Measurements from ENCODE around the gene CCDC3.
"Not testable (repeated sequence)": the region's sequence is repeated elsewhere in the genome, so short reads cannot be mapped to it uniquely, and the experiment has no call there.

CCDC3 gene

DNA sequence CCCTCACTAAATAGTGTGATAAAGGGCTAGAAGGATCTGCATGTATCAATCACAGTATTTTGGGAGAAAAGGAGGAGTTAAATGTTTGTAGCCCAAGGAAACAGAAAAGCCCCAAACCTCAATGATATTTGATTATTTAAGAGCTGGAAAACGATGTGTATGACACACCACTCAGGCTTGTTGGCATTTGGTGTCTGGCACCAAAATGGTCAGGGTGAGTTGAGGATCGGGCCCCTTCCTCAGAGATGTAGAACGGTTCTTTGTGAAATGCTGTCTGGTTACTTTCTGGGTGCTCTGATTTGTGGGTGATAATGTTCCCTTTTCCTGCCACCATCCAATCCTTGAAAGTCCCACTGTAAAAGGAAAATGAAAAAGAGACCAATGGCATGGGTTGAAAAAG, 113.7 kb downstream of the CCDC3 start:
- DNase-seq (ENCODE audit: low spot score) = no peak

DNA sequence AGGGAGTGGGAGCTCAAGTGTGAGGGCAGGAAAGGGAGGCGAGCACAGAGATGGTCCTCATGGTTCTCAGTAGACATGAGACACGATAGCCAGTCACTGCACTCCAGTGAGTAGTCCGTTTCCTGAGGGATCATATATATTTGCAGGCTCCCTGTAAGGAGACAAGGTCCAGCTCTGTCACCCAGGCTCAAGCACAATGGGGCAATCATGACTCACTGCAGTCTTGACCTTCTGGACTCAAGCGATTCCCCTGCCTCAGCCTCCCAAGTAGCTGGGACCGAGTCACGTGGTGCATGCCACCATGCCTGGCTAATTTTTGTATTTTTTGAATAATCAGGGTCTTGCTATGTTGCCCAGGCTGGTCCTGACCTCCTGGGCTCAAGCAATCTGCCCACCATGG, 116.7 kb downstream of the CCDC3 start:
- no peak for DNase-seq (ENCODE audit: low spot score)

DNA sequence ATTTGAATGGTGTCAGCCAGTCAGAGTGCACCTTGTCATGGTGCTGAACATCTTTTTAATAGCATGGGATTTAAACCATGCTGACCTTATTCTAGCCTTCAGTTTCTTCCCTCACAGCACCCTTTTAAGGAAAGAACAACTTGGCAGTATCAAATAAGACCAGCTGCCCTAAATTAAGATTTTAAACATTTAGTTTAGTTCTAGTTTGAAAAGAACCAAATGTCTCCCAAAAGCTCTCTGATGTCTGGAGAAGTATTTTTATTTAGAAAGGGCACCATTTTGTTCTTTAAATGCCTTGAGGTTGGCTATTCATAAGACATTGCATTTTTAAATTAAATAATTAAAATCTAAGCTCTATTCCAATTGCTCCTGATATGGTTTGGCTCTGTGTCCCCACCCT, 121.1 kb downstream of the CCDC3 start:
- DNase-seq (ENCODE audit: low spot score) = no peak

DNA sequence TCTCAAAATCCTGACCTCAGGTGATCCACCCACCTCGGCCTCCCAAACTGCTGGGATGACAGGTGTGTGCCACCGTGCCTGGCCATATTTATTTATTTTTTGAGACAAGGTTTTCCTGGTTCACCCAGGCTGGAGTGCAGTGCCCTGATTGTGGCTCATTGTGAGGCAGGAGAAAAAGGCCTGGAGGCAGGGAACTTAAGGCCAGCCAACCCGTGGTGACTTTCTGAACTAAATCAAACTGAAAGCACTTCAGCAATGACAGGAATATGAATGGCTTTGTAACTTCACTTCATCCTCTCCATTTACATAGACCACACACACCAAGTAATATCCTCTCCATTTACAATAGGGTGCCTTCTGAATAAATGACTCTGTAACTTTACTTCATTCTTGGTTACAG, 124.4 kb downstream of the CCDC3 start:
- no peak for DNase-seq (ENCODE audit: low spot score)

DNA sequence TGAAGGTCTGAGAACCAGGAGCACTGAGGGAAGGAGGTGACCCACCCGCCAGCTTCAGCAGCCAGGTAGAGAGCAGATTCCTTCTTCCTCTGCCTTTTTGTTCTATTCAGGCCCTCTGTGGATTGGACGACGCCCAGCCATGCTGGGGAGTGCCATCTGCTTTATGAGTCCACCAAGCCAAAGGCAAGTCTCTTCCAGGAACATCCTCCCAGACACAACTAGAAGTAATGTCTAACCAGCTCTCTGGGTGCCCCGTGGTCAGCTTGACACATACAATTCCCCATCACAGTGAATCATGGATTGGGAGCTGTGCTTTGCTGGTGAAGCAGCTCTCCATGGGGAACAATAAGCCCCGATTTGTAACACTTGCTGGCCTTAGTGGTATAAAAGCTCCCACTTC, 125.2 kb downstream of the CCDC3 start:
- DNase-seq (ENCODE audit: low spot score) = no peak

DNA sequence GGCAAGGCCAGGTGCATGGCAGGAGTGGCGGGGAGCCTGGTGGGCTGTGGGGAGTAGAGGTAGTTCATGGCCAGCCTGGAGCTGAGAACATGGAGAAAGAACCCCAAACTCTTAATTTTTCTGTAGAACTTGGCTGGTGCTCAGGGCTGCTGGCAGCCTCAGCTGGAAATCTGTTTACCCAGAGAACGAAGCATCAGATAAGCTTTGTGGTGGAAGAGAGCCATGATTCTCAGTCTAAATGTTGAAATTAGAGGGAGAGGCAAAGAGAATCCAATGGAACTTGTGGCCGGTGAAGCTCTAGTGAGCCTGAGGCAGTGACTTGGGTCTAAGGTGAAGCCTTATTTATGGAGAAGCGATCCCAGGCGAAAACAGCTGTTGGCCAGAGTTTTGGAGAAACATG, 126.4 kb downstream of the CCDC3 start:
- DNase-seq (ENCODE audit: low spot score) = no peak

DNA sequence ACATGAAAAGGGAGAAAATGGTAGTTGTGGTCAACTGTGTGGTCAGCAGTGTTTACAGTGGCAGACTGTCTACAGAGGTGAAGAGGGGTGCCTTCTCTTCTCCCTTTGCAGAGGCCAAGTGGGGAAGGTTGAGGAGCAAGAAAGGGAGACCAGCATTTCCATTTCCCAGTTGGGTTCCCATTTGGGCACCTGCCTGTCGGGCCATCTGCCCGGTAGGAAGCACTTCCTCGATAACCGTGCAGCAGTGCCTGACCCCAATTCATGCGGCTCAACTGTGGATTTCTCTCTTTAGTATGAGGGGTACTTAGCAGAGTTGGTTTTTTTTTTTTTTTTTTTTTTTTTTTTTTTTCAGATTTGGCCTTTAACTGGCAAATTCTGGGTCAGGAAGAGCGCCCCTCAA, 127.0 kb downstream of the CCDC3 start:
- DNase-seq (ENCODE audit: low spot score) = no peak

DNA sequence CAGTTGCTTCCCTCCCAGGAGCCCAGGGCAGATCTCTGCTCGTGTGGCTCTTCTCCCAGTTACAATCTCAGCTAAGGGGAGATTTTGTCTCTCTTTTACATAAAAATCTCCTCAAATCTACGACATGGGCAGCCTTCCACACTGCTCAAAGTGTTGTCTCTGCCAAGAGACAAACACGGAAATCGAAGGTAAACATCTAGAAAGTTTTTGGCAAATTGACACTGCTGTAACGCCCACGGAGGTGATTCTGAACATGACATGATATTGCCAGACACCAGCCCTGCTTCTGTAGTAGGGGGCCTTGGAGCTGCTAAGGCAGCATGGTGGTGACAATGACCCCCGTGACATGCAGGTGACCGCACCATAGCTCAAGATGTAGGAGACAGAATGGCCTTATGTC, 128.3 kb downstream of the CCDC3 start:
- no peak for DNase-seq (ENCODE audit: low spot score)

DNA sequence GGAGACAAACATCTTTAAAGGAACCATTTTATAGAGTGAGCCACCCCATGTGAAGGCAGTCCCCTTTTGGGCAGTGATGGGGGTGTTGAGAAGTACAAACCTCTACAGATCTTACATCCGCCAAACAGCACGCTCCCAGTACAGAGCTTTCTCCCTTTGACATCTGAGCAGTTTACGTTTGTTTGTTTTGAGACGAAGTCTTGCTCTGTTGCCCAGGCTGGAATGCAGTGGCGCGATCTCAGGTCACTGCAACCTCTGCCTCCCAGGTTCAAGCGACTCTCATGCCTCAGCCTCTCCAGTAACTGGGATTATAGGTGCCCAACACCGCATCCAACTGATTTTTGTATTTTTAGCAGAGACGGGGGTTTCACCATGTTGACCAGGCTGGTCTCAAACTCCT, 128.9 kb downstream of the CCDC3 start:
- DNase-seq (ENCODE audit: low spot score) = no peak

DNA sequence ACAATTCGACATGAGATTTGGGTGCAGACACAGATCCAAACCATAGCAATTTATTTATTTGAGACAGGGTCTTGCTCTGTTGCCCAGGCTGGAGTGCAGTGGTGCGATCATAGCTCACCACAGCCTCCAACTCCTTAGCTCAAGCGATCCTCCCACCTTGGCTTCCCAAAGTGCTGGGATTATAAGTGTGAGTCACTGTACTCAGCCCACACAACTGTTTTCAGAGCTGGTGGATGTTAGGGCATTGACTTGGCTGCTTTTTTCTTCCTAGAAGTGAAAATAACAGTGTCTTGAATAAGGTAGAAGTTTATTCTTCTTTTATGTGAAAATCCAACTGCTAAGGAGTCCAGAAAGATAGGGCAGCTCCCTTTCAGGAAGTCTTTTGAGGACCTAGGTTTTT, 132.1 kb downstream of the CCDC3 start:
- no peak for DNase-seq (ENCODE audit: low spot score)

DNA sequence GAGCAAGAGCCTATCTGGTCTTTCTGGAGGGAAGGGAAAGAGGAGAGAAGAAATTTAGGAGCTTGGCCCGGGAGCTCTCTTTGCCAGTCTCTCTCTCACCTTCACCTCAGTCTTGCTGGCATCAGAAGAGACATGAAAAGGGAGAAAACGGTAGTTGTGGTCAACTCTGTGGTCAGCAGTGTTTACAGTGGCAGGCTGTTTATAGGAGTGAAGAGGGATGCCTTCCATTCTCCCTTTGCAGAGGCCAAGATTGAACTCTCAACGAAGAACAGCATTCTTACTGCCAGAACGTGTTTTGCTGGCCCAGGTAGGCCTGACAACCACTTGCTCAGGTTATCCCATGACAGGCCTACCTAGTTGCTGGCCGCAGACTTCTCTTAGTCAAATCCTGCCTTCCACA, 133.3 kb downstream of the CCDC3 start:
- no peak for DNase-seq (ENCODE audit: low spot score)

DNA sequence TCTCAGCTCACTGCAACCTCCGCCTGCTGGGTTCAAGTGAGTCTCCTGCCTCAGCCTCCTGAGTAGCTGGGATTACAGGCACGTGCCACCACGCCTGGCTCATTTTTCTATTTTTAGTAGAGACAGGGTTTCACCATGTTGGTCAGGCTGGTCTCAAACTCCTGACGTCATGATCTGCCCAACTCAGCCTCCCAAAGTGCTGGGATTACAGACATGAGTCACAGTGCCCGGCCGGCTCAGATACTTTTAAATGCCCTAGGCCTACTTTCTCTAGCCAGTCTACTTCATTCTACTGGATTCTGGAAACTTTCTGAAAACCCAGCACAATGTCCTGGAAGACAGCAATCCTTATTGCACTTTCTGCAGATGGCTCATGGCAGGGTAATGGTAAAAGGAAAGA, 136.0 kb downstream of the CCDC3 start:
- DNase-seq (ENCODE audit: low spot score) = not testable (repeated sequence)

DNA sequence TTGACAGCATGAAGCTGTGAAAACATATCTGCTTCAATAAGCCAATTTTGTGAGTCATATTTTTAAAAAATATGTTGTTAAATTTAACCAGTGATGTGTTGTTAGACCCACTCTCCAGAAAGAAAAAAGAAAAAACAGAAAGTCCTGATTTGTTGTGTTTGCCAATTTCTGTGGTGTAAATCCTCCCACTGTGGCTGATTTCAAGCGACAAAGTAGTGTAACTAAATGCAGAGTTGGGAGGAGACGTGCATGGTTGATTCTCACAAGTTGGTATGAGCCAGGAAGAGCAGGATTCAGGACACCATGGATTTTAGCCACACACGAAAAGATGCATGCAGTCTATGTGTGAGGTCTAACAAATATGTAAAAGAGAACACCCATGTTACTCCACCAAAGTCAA, 139.1 kb downstream of the CCDC3 start:
- DNase-seq (ENCODE audit: low spot score) = no peak

DNA sequence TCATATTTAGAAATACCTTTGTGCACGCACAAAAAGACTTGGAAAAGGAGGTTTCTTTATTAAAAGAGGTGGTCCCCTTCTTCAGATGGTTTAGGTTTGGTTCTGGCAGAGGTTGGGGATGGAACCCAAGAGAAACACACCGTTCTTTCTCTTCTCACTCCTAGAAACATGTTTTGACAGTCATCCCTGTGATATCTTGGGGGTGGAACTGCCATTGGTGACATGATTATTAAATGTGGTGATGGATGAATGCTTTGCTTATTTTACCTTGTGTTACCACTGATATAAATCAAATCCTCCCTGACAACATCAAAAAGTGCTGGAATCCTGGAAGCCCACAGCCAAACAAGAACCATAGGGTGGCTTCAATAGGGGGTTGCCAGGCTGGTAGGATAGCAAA, 146.5 kb downstream of the CCDC3 start:
- DNase-seq (ENCODE audit: low spot score) = no peak

DNA sequence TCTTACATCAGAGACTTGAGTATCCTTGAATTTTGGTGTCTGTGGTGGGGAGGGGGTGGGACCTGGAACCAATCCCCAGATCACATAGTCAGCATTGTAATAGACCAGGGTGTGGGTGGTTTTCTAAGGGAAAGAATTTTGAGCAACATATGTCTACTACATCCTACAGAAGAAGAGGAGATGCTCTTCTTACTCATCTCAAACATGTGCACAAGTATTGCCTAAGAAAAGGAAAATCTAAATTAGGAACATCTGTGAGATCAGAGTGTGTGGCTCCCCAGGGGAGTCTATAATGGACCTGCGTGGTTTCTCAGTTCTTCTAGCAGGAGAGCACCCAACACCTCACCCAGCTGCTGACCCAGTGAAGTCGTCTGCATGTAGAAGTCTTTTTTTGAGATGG, 148.8 kb downstream of the CCDC3 start:
- DNase-seq (ENCODE audit: low spot score) = no peak

DNA sequence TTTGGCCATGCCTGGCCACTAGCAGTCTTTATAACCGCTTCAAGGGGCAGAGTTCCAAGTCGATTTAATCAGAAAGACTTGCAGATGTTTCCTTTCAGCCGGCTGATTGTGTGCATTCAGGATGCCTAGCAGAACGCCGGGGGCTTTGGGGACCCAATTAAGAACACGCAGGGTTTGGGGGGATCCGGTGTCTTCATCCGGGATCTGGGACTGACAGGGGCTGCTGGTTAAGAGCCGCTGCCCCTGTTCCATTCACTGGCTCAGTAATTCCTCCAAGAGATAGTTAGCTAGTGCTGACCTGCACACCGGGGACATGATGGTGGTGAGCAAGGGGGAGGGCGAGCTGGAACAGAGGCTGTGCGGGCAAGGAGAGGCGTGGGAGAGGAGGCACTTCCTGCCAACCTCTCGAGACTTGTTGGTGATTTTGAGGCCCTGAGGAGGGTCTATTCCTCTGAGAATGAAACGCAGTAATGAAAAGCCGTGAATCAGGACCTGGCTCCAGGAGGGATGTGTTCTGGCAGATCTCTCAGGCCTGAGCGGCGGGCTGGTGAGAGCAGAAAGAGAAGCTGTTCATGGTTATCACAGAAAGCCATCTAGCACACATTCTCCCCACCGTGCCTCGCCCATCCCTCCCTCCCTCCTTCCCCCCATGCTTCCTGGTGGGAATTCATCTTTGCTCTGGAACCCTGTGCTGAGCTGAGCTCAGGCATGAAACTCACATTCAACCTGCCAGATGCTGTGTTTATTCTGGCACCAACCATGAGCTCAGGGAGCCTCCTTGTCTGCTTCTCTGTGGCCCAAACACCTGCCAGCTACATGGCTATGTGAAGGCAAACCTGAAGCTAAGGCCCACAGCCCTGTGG, 152.0 kb downstream of the CCDC3 start:
- no peak for DNase-seq (ENCODE audit: low spot score)

DNA sequence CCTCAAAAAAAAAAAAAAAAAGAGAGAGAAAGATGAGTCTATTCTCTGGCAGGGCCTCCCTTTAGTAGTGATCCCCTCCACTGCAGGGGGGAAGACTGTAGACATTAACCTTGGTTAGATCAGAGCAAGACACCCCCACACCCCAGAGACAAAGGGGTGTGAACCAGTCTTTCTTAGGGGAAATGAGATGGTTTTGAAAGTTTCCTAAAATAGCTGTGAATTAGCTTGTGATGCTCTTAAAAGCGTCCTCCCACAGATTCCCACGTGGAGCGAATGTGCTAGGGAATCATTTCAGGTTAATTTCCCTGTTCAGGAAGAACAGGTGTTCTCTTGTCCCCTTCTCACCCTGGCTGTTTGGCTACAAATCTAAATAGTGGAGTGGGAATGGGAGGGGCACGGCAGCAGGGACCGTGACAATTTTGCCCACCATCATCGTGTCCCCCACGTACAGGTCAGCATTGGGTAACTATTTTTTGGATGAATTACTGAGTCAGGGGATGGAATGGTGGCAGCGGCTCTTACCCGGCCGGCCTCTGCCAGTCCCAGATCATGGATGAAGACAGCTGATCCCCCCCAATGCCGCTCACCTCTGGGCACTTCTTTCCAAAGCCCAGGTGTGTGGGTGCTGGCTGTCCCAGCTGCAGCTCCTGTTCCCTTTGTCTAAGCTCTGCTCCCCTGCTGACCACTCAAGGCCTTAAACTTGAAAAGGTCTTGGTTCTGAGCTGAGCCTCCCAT, 152.9 kb downstream of the CCDC3 start:
- DNase-seq (ENCODE audit: low spot score) = no peak

DNA sequence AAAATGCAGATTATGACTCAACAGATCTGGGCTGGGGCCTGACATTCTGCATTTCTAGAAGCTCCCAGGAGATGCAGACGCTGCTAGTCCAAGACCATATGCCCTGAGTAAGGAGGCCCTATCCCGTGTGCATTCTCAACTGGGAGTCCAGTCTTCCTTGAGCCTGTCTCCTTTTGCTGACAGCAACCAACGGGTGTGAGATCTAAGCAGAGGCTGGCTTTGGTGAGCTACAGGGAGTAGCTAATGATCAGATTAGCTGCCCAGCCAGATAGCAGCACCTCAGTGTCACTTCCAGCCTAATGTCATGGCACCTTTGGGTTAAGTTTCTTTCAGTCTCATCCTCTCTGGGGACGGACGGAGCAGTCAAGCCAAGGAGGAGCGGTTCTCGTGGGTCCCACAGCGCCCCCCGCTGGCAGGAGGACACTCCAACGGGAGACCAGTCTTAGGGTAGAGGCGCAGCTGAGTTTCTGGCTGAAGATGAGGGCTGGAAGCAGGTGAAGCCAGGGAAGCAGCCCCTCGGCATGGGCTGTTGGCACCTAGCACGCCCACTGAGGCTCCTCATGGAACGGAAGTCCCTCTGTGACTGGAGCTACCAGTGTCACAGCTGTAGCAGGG, 154.0 kb downstream of the CCDC3 start:
- DNase-seq (ENCODE audit: low spot score) = no peak

DNA sequence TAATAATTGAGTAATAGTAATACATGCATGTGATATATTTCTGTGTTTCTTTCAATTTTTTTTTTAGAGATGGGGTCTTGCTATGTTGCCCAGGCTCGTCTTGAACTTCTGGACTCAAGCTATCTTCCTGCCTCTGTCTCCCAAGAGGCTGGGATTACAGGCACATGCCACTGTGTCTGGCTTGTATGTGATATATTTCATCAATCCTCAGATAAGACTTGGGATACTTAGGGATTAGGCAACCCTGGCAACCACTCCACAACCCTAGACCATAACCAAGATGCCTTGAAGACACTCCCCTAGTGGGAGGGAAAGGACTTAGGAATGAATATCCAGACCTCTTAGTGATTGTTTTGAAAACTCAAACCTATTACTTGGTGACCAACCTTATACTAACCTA, 154.8 kb downstream of the CCDC3 start:
- DNase-seq (ENCODE audit: low spot score) = no peak

Measured in left forelimb (tissue), 1 donor.